Brain microvascular endothelial cell (primary cell): ENCODE data around the gene SEMA3F.

Source experiments
- DNase-seq: peaks from one replicate; pipeline ENCODE4 v3.0.0-alpha.2; 2020
- H3K27ac ChIP-seq: fragments of 250-450 bp; sonication (Bioruptor Pico); 2 replicates; pipeline ENCODE4 v1.5.1; 2020; ENCODE audit warnings: mild to moderate bottlenecking, moderate library complexity
- H3K27me3 ChIP-seq: fragments of 250-450 bp; sonication (Bioruptor Pico); replicated peaks from 2 replicates; pipeline ENCODE4 v1.5.1; 2020; ENCODE audit warnings: mild to moderate bottlenecking
- H3K36me3 ChIP-seq: fragments of 250-450 bp; sonication (Bioruptor Pico); replicated peaks from 2 replicates; pipeline ENCODE4 v1.5.1; 2020; ENCODE audit warnings: mild to moderate bottlenecking
- H3K4me3 ChIP-seq: 2 replicates; pipeline ENCODE4 v1.5.1; 2011; ENCODE audit warnings: low read depth, mild to moderate bottlenecking, control low read depth, low read length, moderate library complexity
- in situ Hi-C: cut with HindIII; loops from 2 replicates; pipeline ENCODE4 v1.10.0; 2017; ENCODE audit warnings: low sequenced_read_pairs, low pct_ligation_motif_present
- TF ChIP-seq, protein P1 (sequence below): IDR thresholded peaks from 2 replicates; pipeline ENCODE4 v1.5.1; 2011; ENCODE audit warnings: low read depth, mild to moderate bottlenecking, moderate library complexity, low read length, control low read depth, inconsistent platforms; ENCODE audit errors: missing control alignments

SEMA3F gene

DNA sequence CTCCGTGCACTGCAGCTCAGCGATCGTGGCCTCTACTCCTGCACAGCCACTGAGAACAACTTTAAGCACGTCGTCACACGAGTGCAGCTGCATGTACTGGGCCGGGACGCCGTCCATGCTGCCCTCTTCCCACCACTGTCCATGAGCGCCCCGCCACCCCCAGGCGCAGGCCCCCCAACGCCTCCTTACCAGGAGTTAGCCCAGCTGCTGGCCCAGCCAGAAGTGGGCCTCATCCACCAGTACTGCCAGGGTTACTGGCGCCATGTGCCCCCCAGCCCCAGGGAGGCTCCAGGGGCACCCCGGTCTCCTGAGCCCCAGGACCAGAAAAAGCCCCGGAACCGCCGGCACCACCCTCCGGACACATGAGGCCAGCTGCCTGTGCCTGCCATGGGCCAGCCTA lies 32.6 kb downstream of the SEMA3F start:
- Histone ChIP-seq H3K4me3 (no peak overlapping the region), H3K36me3 (no peaks in the 10 kb centered on the region), H3K27me3 (no peaks in the 10 kb centered on the region), H3K27ac (no peak overlapping the region)
- DNase-seq = no peak
- in situ Hi-C loops = no loop called here
- TF ChIP-seq, protein P1, sequence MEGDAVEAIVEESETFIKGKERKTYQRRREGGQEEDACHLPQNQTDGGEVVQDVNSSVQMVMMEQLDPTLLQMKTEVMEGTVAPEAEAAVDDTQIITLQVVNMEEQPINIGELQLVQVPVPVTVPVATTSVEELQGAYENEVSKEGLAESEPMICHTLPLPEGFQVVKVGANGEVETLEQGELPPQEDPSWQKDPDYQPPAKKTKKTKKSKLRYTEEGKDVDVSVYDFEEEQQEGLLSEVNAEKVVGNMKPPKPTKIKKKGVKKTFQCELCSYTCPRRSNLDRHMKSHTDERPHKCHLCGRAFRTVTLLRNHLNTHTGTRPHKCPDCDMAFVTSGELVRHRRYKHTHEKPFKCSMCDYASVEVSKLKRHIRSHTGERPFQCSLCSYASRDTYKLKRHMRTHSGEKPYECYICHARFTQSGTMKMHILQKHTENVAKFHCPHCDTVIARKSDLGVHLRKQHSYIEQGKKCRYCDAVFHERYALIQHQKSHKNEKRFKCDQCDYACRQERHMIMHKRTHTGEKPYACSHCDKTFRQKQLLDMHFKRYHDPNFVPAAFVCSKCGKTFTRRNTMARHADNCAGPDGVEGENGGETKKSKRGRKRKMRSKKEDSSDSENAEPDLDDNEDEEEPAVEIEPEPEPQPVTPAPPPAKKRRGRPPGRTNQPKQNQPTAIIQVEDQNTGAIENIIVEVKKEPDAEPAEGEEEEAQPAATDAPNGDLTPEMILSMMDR = no peak

DNA sequence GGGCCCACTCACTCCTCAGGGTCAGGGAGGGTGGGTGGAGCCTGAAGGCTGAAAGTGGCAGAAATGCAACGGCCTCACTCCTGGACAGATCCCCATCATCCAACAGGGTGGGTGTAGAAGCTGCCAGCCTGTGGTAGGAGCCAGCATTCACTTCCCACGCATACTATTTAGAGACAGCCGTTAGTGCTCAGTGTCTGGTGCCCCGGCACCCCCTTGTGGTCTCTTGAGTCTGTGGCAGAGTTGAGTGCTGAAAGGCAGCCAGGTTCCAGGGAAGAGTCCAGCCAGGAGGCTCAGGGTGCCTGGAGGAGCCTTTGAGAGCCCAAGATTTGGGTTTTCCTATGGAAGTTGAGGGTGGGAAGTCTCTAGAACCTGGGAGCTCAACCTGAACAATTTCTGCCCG lies 34.1 kb downstream of the SEMA3F start:
- peak; percentile 76 for DNase-seq
- H3K4me3 ChIP-seq = no peak overlapping the region

DNA sequence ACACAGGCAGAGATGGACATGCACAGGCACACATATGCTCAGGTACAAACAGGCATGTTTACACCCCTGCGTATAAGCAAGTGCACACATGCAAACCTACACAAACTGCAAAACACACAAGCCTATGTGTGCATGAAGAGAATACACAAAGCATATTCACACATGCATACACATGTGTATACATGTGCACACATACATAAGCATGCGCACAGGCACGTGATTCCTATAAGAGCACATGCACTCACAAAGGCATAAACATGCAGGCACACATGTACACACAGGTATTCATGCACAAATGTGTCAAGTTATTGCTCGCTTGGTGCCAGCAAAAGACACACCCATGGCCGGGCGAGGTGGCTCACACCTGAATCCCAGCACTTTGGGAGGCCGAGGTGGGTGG lies 34.9 kb downstream of the SEMA3F start:
- TF ChIP-seq, protein P1 = no peak
- Histone ChIP-seq H3K36me3 (no peaks in the 10 kb centered on the region), H3K27me3 (peaks cover 11% of the 10 kb centered on the region), H3K4me3 (no peak overlapping the region), H3K27ac (no peak overlapping the region)
- in situ Hi-C loops = no loop called here
- no peak for DNase-seq

More for the DNA sequence above, 34.1 kb downstream of the SEMA3F start:
- H3K27ac ChIP-seq = no peak overlapping the region
- TF ChIP-seq, protein P1 = peak; percentile 92
- H3K36me3 ChIP-seq = no peaks in the 10 kb centered on the region
- in situ Hi-C loops = no loop called here
- H3K27me3 ChIP-seq = peaks cover 10% of the 10 kb centered on the region

DNA sequence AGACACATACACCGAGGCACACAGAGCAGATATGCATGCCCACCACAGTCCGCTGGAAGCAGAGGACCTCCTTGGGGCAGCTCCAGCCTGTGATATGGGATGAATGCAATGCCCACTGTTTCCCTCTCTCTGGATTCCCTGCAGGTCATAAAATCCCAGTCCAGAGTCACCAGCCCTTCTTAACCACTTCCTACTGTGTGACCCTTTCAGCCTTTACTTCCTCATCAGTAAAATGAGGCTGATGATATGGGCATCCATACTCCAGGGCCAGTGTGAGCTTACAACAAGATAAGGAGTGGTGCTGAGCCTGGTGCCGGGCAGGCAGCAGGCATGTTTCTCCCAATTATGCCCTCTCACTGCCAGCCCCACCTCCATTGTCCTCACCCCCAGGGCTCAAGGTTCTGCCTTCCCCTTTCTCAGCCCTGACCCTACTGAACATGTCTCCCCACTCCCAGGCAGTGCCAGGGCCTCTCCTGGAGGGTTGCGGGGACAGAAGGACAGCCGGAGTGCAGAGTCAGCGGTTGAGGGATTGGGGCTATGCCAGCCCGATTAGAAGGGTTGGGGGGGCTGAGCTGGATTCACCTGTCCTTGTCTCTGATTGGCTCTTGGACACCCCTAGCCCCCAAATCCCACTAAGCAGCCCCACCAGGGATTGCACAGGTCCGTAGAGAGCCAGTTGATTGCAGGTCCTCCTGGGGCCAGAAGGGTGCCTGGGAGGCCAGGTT lies 36.0 kb downstream of the SEMA3F start, which contains the start of gene GNAT1:
Gene GNAT1 (plus strand): TSS at position 675 of the 725 bp plus-strand sequence. CDS start 116 bp downstream, outside the sequence.
- Histone ChIP-seq H3K27ac (no peak within 1 kb of the TSS), H3K4me3 (no peak within 1 kb of the TSS), H3K36me3 (no peaks in the 10 kb centered on the region), H3K27me3 (peaks cover 11% of the 10 kb centered on the region)
- DNase-seq = no peak
- TF ChIP-seq, protein P1 = no peak
- in situ Hi-C loops = no loop called here

DNA sequence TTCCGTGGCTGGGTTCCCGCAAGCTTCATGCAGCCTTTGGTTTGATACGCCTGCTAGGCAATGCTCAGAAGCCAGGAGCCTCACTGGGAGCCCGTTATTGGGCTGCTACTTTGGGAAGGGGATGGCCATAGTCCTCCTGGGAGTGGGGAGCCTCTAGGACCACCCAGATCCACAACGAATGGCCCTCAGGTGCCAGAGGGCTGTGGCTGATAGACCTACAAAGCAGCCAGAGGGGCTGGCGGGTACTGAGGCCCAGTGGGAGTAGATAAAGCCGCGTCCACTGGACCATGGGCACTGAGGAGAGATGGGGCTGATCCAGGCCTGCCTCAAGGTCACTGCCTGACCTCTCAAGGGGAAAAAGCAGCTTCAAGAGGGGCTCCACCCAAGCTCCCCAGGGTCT lies 37.0 kb downstream of the SEMA3F start:
- TF ChIP-seq, protein P1 = no peak
- in situ Hi-C loops = no loop called here
- Histone ChIP-seq H3K4me3 (no peak overlapping the region), H3K27me3 (peaks cover 11% of the 10 kb centered on the region), H3K36me3 (no peaks in the 10 kb centered on the region), H3K27ac (no peak overlapping the region)
- no peak for DNase-seq
